Activated B cell treated with CpG ODN at 0.5 μM for 24 hours (primary cell): ENCODE results near the gene TUBB2A. TPM values are rescaled to one million over a fixed set of nuclear protein-coding genes. Genes with fewer than 3 reads are reported as not detected.

Source experiments
- ATAC-seq: fragments of 200-7000 bp; cut with Tn5 transposase; one replicate; pipeline ENCODE4 v1.10.0; 2021; ENCODE audit warnings: low read depth, mild to moderate bottlenecking, moderate library complexity
- CTCF ChIA-PET: fragments of 350-600 bp; sonication (Branson Sonifier 250); formaldehyde crosslinking; loops from one replicate; lab custom pipeline; 2021; ENCODE audit warnings: antibody characterized with exemption; lab: Charles Lee
- POLR2A ChIA-PET: fragments of 350-600 bp; sonication (Branson Sonifier 250); formaldehyde crosslinking; loops from one replicate; lab custom pipeline; 2021; ENCODE audit warnings: antibody characterized with exemption; lab: Charles Lee
- DNase-seq: peaks from one replicate; pipeline ENCODE4 v3.0.0; 2022
- H3K27ac Mint-ChIP-seq: one replicate; pipeline ENCODE4 v1.8.0; 2020; ENCODE audit warnings: mixed read lengths
- H3K27me3 Mint-ChIP-seq: one replicate; pipeline ENCODE4 v1.8.0; 2021; ENCODE audit warnings: mixed read lengths
- H3K36me3 Mint-ChIP-seq: one replicate; pipeline ENCODE4 v1.8.0; 2021; ENCODE audit warnings: low read depth, mixed read lengths
- H3K4me1 Mint-ChIP-seq: one replicate; pipeline ENCODE4 v1.8.0; 2021; ENCODE audit warnings: mixed read lengths
- H3K4me3 Mint-ChIP-seq: one replicate; pipeline ENCODE4 v1.8.0; 2020; ENCODE audit warnings: mild to moderate bottlenecking, mixed read lengths
- H3K9me3 Mint-ChIP-seq: one replicate; pipeline ENCODE4 v1.8.0; 2020; ENCODE audit warnings: mixed read lengths
- CTCF ChIP-seq: fragments of 200-600 bp; IDR thresholded peaks from one replicate; pipeline ENCODE4 v1.8.0; 2022; ENCODE audit warnings: antibody characterized with exemption, mild to moderate bottlenecking
- intact Hi-C: fragments of 100-400 bp; cut with micrococcal nuclease; formaldehyde crosslinking; loops from one replicate; pipeline ENCODE4 v1.15.1; 2024
- total RNA-seq: library from RNA; stranded (reverse); gene quantifications from 2 replicates; pipeline ENCODE4 v1.2.3, GENCODE V29; 2022

Gene TUBB2A
- total RNA-seq, 1 donor from 2014 or later = 3.3 TPM

- Mint-ChIP-seq H3K4me1 (no peaks in the 10 kb centered on the region), H3K9me3 (no peaks in the 10 kb centered on the region), H3K27me3 (no peaks in the 10 kb centered on the region), H3K4me3 (no peak overlapping the region), H3K27ac (no peak overlapping the region), H3K36me3 (peaks cover 37% of the 10 kb centered on the region)
- no peak for TF ChIP-seq CTCF
- intact Hi-C loops = no loop called here
- DNase-seq = no peak
- no peak for ATAC-seq
- ChIA-PET POLR2A (interaction anchor here (1.0 kb wide), 1 partner anchor 120 kb away, joined by 3 read pairs; no protein-coding TSS in a partner anchor), CTCF (no interaction called here)
These were observed 25.6 kb downstream of the TUBB2A start for GRCh38 chr6:3131695-3132094.

- POLR2A ChIA-PET = no interaction called here
- intact Hi-C loops = no loop called here
- Mint-ChIP-seq H3K4me3 (no peak overlapping the region), H3K27ac (no peak overlapping the region), H3K9me3 (no peaks in the 10 kb centered on the region), H3K27me3 (no peaks in the 10 kb centered on the region), H3K4me1 (peaks cover 8% of the 10 kb centered on the region), H3K36me3 (peaks cover 28% of the 10 kb centered on the region)
- no peak for ATAC-seq
- DNase-seq = no peak
- TF ChIP-seq CTCF = no peak
- CTCF ChIA-PET = interaction anchor here (0.6 to 2.5 kb wide), 2 partner anchors 21 to 123 kb away, joined by 3 to 16 read pairs; no protein-coding TSS in a partner anchor
These were observed 28.8 kb downstream of the TUBB2A start for GRCh38 chr6:3128356-3129108.

GRCh38 chr6:3125815-3126214, 31.5 kb downstream of the TUBB2A start:
- H3K36me3 Mint-ChIP-seq = peaks cover 11% of the 10 kb centered on the region
- H3K9me3 Mint-ChIP-seq = no peaks in the 10 kb centered on the region
- no peaks in the 10 kb centered on the region for H3K27me3 Mint-ChIP-seq
- no peak overlapping the region for H3K27ac Mint-ChIP-seq
- TF ChIP-seq CTCF = no peak
- intact Hi-C loops = loop anchor here (1.0 to 2.0 kb wide), 4 partner anchors 8 to 133 kb away; partner anchors contain the start of genes BPHL, PSMG4 and TUBB2A
- H3K4me3 Mint-ChIP-seq = no peak overlapping the region
- no peak for DNase-seq
- H3K4me1 Mint-ChIP-seq = peaks cover 8% of the 10 kb centered on the region
- ATAC-seq = no peak
- ChIA-PET POLR2A (no interaction called here), CTCF (interaction anchor here (0.9 to 1.2 kb wide), 2 partner anchors 126 to 128 kb away, joined by 3 to 22 read pairs; no protein-coding TSS in a partner anchor)

- DNase-seq = no peak
- ChIA-PET CTCF (interaction anchor here (0.7 to 1.4 kb wide), 3 partner anchors 119 to 127 kb away, joined by 3 to 5 read pairs (median 3); no protein-coding TSS in a partner anchor), POLR2A (interaction anchor here (0.6 kb wide), 1 partner anchor 78 kb away, joined by 3 read pairs; no protein-coding TSS in a partner anchor)
- no peak for ATAC-seq
- Mint-ChIP-seq H3K27ac (no peak overlapping the region), H3K4me3 (no peak overlapping the region), H3K27me3 (no peaks in the 10 kb centered on the region), H3K4me1 (peaks cover 8% of the 10 kb centered on the region), H3K9me3 (no peaks in the 10 kb centered on the region), H3K36me3 (peaks cover 10% of the 10 kb centered on the region)
- intact Hi-C loops = no loop called here
- no peak for TF ChIP-seq CTCF
These were observed 32.7 kb downstream of the TUBB2A start for GRCh38 chr6:3124667-3125066.

GRCh38 chr6:3122823-3123182, 34.5 kb downstream of the TUBB2A start:
- peaks cover 19% of the 10 kb centered on the region for H3K4me1 Mint-ChIP-seq
- intact Hi-C loops = no loop called here

More at GRCh38 chr6:3122823-3123182, 34.5 kb downstream of the TUBB2A start:
- CTCF ChIA-PET = no interaction called here
- TF ChIP-seq CTCF = no peak
- H3K27ac Mint-ChIP-seq = no peak overlapping the region
- H3K36me3 Mint-ChIP-seq = peaks cover 3% of the 10 kb centered on the region
- H3K4me3 Mint-ChIP-seq = no peak overlapping the region
- no peak for ATAC-seq
- no peak for DNase-seq
- no peaks in the 10 kb centered on the region for H3K9me3 Mint-ChIP-seq
- H3K27me3 Mint-ChIP-seq = no peaks in the 10 kb centered on the region
- POLR2A ChIA-PET = no interaction called here
